ENCODE results near the gene DNM2.

GRCh38 chr19:10797541-10798256 is 79.8 kb downstream of the DNM2 start:
- no peak for TF ChIP-seq POLR2A (IDR thresholded peaks at IDR 0.05)
- no peak for TF ChIP-seq CTCF (IDR thresholded peaks at IDR 0.05)

Measured in Peyer's patch (tissue), 4 donors.